GM10248 (cell line): ENCODE results near the gene PLD6.

Source experiments
- CTCF ChIA-PET: fragments of 300-600 bp; sonication (Branson Sonifier 250); formaldehyde crosslinking; extraction: SDS; loops from one replicate; lab custom pipeline; 2021; ENCODE audit warnings: antibody characterized with exemption; lab: Yijun Ruan, JAX
- POLR2A ChIA-PET: fragments of 350-650 bp; sonication (Branson Sonifier 250); formaldehyde crosslinking; extraction: SDS; loops from one replicate; lab custom pipeline; 2020; ENCODE audit warnings: antibody characterized with exemption; lab: Yijun Ruan, JAX
- DNase-seq: peaks from one replicate; pipeline ENCODE4 v3.0.0; 2012; ENCODE audit errors: extremely low spot score
- CTCF ChIP-seq: IDR thresholded peaks from 2 replicates; pipeline ENCODE4 v1.5.1; 2012; ENCODE audit warnings: mild to moderate bottlenecking, low read depth; ENCODE audit errors: extremely low read depth, missing control alignments, control extremely low read depth

The PLD6 gene

GRCh38 chr17:17169396-17169795 lies 36.7 kb downstream of the PLD6 start:
- no peak for TF ChIP-seq CTCF
- POLR2A ChIA-PET: no interaction called here
- CTCF ChIA-PET: interaction anchor here (1.2 kb wide), 1 partner anchor 19 kb away, joined by 3 read pairs; no protein-coding TSS in a partner anchor
- no peak for DNase-seq

DNA sequence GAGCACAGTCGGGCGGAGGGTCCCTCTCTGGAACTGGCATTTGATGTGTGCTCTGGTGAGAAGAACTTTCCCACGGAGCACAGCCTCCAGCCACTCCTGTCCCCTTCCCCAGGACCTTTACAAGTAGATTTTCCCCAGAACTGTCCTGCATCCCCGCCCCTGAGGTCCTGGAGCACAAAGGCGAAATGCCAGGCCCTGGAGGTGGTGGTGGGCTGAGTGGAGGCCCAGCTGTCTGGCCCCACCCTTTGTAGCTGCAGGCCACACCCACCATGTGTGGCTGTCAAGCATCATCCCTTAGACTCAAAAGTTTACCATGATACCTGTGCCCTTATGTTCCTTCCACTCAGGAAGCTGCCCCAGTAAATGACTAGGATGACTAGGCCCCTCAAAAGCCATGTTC lies 37.7 kb downstream of the PLD6 start:
- no peak for DNase-seq
- ChIA-PET POLR2A (no interaction called here), CTCF (interaction anchor here (0.9 to 1.2 kb wide), 2 partner anchors 16 to 20 kb away, joined by 3 read pairs; no protein-coding TSS in a partner anchor)
- no peak for TF ChIP-seq CTCF

- POLR2A ChIA-PET: no interaction called here
- no peak for TF ChIP-seq CTCF
- CTCF ChIA-PET: interaction anchor here (0.9 kb wide), 1 partner anchor 15 kb away, joined by 3 read pairs; no protein-coding TSS in a partner anchor
- DNase-seq: no peak
These were observed 38.1 kb downstream of the PLD6 start for GRCh38 chr17:17167986-17168385.

GRCh38 chr17:17167356-17167755 lies 38.8 kb downstream of the PLD6 start:
- POLR2A ChIA-PET: interaction anchor here (0.6 kb wide), 1 partner anchor 12 kb away, joined by 3 read pairs; no protein-coding TSS in a partner anchor

GRCh38 chr17:17166446-17166845 lies 39.7 kb downstream of the PLD6 start:
- ChIA-PET CTCF (interaction anchor here (0.8 to 1.0 kb wide), 2 partner anchors 17 to 84 kb away, joined by 3 read pairs; no protein-coding TSS in a partner anchor), POLR2A (no interaction called here)
- no peak for DNase-seq
- TF ChIP-seq CTCF: no peak

More at GRCh38 chr17:17167356-17167755, 38.8 kb downstream of the PLD6 start:
- no peak for DNase-seq
- no peak for TF ChIP-seq CTCF
- CTCF ChIA-PET: interaction anchor here (0.8 to 1.0 kb wide), 2 partner anchors 16 to 83 kb away, joined by 3 read pairs; no protein-coding TSS in a partner anchor

DNA sequence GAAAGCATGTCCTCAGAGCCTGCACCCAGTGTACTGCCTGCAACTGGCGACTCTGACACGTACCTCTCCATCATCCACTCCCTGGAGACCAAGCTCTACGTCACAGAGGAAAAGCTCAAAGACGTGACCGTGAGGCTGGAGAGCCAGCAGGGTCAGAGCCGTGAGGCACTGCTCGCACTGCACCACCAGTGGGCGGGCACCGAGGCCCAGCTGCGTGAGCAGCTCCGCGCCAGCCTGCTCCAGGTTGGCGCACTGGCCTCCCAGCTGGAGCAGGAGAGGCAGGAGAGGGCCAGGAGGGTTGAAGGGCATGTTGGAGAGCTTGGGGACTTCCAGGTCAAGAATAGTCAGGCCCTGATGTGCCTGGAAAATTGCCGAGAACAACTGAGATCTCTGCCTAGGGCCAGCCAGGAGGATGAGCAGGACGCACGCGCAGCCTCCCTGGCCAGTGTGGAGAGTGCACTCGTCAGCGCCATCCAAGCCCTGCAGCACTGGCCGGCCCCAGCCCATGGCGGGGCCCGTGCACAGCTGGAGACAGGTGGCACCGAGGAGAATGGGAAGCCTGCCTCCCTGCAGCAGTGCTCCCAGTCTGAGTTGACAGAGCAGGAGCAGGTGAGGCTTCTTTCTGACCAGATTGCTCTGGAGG lies 40.3 kb downstream of the PLD6 start:
- ChIA-PET POLR2A (interaction anchor here (0.5 kb wide), 1 partner anchor 785 kb away, joined by 4 read pairs; the partner anchor contains the start of gene UBB), CTCF (interaction anchor here (1.0 kb wide), 1 partner anchor 24 kb away, joined by 3 read pairs; no protein-coding TSS in a partner anchor)
- TF ChIP-seq CTCF: no peak
- no peak for DNase-seq
